DMS 273 (cell line): ENCODE measurements around the gene ARF5.

Experiments
- DNase-seq: peaks from one replicate; lab custom pipeline; 2025; ENCODE audit not compliant: unreplicated experiment; lab: John Stamatoyannopoulos, UW

ARF5 gene

DNA sequence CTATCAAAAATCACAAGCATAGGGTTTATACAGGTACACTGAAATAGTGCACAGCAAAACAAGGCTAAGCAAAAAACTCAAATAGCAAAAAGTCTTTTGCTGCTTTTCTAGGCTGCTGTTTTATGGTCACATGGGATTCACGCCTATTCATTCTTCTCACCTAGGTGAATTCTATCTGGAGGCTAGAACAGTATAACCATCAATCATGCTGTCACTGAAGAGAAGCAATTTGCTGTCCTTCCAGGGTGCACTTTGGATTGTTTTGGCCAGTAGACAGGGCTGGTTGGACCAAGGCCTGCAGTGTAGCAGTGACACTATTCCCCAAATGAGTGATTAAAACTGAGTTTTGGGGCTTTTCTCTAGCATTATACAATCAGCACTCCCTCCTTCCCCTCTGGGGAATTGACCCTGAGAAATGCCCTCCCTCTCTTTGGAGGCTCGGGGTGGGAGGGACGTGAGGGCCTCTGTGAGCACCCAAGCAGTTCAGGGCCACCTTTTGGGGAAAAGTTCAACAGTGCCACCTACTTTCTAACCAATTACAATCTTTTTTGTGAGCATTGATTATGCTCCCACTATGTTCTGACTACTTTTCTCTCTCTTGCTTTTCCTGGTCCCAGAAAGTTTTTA, 47.6 kb downstream of the ARF5 start:
- DNase-seq = no peak

DNA sequence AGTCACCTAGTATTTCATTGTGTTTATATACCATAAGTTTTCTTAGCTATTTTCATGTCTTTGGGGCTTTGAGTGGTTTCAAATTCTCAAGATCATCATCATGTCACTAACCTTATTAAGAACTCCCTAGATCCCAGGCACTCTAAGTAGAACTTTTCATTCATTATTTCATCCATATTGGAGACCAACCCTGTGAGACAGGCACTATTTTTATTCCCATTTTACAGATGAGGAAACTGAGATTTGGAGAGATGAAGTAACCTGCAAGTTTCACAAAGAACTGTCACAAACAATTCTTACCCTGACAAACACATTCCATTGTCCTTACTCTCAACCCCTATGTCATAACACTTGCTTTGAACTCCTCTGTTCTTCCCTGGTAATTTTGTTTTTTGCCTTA, 50.0 kb downstream of the ARF5 start:
- DNase-seq = no peak
